ENCODE data around the gene GLT1D1.

The GLT1D1 gene

GRCh38 chr12:128916425-128916824 is 63.1 kb downstream of the GLT1D1 start:
- no peak for DNase-seq (ENCODE audit: low spot score)

GRCh38 chr12:128918481-128919260 is 65.4 kb downstream of the GLT1D1 start:
- no peak for DNase-seq (ENCODE audit: low spot score)

GRCh38 chr12:128920468-128920867 is 67.2 kb downstream of the GLT1D1 start:
- DNase-seq (ENCODE audit: low spot score), result no peak

GRCh38 chr12:128928361-128928760 is 75.1 kb downstream of the GLT1D1 start:
- DNase-seq (ENCODE audit: low spot score), result no peak

- DNase-seq (ENCODE audit: low spot score), result no peak
These were observed 75.8 kb downstream of the GLT1D1 start for GRCh38 chr12:128929057-128929456.

GRCh38 chr12:128930606-128931005 is 77.3 kb downstream of the GLT1D1 start:
- no peak for DNase-seq (ENCODE audit: low spot score)

GRCh38 chr12:128932521-128932920 is 79.2 kb downstream of the GLT1D1 start:
- DNase-seq (ENCODE audit: low spot score), result no peak

- no peak for DNase-seq (ENCODE audit: low spot score)
These were observed 79.8 kb downstream of the GLT1D1 start for GRCh38 chr12:128933039-128933438.

- no peak for DNase-seq (ENCODE audit: low spot score)
These were observed 80.6 kb downstream of the GLT1D1 start for GRCh38 chr12:128933926-128934325.

- DNase-seq (ENCODE audit: low spot score), result no peak
These were observed 85.6 kb downstream of the GLT1D1 start for GRCh38 chr12:128938886-128939285.

GRCh38 chr12:128940090-128940888 is 87.0 kb downstream of the GLT1D1 start:
- no peak for DNase-seq (ENCODE audit: low spot score)

- DNase-seq (ENCODE audit: low spot score), result no peak
These were observed 87.7 kb downstream of the GLT1D1 start for GRCh38 chr12:128940974-128941373.

- DNase-seq (ENCODE audit: low spot score), result no peak
These were observed 89.7 kb downstream of the GLT1D1 start for GRCh38 chr12:128942960-128943477.

- DNase-seq (ENCODE audit: low spot score), result no peak
These were observed 91.7 kb downstream of the GLT1D1 start for GRCh38 chr12:128944956-128945355.

- DNase-seq (ENCODE audit: low spot score), result no peak
These were observed 93.9 kb downstream of the GLT1D1 start for GRCh38 chr12:128947209-128947608.

GRCh38 chr12:128949086-128949485 is 95.8 kb downstream of the GLT1D1 start:
- DNase-seq (ENCODE audit: low spot score), result no peak

- DNase-seq (ENCODE audit: low spot score), result no peak
These were observed 98.2 kb downstream of the GLT1D1 start for GRCh38 chr12:128951448-128951847.

GRCh38 chr12:128956755-128957154 is 103.5 kb downstream of the GLT1D1 start:
- DNase-seq (ENCODE audit: low spot score), result no peak

GRCh38 chr12:128959901-128960300 is 106.6 kb downstream of the GLT1D1 start:
- no peak for DNase-seq (ENCODE audit: low spot score)

- no peak for DNase-seq (ENCODE audit: low spot score)
These were observed 108.1 kb downstream of the GLT1D1 start for GRCh38 chr12:128961308-128961902.

GRCh38 chr12:128961957-128962356 is 108.7 kb downstream of the GLT1D1 start:
- DNase-seq (ENCODE audit: low spot score), result no peak

GRCh38 chr12:128966203-128966810 is 113.0 kb downstream of the GLT1D1 start:
- DNase-seq (ENCODE audit: low spot score), result no peak

All from AG08396 (cell line).